HG03354 (cell line): ENCODE data around the gene ZSWIM5.
"Not testable (repeated sequence)": the region's sequence is repeated elsewhere in the genome, so short reads cannot be mapped to it uniquely, and the experiment has no call there.

Experiments used
- ATAC-seq: cut with Tn5 transposase; IDR thresholded peaks from one replicate; pipeline ENCODE4 v1.9.1; 2021; ENCODE audit warnings: mild to moderate bottlenecking; ENCODE audit not compliant: unreplicated experiment, poor library complexity, severe bottlenecking

The ZSWIM5 gene

GRCh38 chr1:45148209-45148825, 58.1 kb downstream of the ZSWIM5 start:
- ATAC-seq = no peak

DNA sequence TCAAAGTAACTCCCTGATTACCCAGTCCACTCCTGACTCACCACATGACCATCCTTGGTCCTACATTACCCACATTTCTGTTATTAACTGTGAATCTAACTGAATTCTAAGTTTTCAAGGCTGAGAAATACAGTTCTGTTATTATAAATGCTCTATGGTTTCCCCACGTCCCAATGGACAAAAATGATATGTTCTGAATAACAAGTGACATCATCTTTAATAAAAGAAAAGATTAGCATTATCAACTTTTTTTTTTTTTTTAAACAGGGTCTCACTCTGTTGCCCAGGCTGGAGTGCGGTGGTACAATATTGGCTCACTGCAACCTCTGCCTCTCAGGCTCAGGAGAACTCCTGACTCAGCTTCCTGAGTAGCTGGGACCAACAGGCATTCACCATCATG, 59.6 kb downstream of the ZSWIM5 start:
- no peak for ATAC-seq

- no peak for ATAC-seq
These were observed 65.0 kb downstream of the ZSWIM5 start for GRCh38 chr1:45141247-45142003.

DNA sequence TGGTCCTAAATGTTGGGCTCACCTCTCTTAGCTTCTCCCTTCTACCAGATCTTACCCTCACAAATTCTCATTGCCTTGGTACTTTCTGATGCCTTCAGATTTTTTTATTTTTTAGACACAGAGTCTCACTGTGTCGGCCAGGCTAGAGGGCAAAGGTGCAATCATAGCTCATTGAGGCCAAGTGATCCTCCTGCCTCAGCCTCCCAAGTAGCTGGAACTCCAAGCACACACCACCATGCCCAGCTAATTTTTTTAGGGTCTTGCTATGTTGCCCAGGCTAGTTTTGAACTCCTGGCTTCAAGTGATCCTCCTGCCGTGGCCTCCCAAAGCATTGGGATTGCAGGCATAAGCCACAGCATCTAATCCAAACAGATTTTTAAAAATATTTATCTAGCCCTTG, 69.4 kb downstream of the ZSWIM5 start:
- ATAC-seq = no peak

GRCh38 chr1:45135316-45135715, 71.1 kb downstream of the ZSWIM5 start:
- no peak for ATAC-seq

GRCh38 chr1:45134461-45134873, 71.9 kb downstream of the ZSWIM5 start:
- ATAC-seq = no peak

DNA sequence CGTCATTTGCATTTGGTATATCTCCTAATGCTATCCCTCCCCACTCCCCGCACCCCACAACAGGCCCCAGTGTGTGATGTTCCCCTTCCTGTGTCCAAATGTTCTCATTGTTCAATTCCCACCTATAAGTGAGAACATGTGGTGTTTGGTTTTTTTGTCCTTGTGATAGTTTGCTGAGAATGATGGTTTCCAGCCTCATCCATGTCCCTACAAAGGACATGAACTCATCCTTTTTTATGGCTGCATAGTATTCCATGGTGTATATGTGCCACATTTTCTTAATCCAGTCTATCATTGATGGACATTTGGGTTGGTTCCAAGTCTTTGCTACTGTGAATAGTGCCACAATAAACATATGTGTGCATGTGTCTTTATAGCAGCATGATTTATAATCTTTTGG, 73.7 kb downstream of the ZSWIM5 start:
- not testable (repeated sequence) for ATAC-seq

DNA sequence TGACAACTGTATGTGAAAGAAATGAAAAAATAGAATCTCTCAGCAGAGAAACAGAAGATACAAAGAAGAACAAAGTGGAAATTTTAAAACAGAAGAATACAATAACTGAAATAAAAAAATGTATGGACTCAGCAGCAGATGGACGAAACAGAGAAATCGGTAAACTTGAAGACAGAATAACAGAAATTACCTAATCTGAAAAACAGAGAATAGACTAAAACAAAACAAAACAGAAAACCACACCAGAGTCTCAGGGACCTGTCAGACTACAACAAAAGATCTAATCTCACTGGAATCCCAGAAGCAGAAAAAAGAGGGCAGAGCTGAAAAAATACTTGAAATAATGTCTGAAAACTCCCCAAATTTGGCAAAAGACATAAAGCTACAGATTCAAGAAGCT, 83.0 kb downstream of the ZSWIM5 start:
- ATAC-seq = no peak

GRCh38 chr1:45122724-45123123, 83.7 kb downstream of the ZSWIM5 start:
- no peak for ATAC-seq

- ATAC-seq = no peak
These were observed 88.6 kb downstream of the ZSWIM5 start for GRCh38 chr1:45117766-45118165.

DNA sequence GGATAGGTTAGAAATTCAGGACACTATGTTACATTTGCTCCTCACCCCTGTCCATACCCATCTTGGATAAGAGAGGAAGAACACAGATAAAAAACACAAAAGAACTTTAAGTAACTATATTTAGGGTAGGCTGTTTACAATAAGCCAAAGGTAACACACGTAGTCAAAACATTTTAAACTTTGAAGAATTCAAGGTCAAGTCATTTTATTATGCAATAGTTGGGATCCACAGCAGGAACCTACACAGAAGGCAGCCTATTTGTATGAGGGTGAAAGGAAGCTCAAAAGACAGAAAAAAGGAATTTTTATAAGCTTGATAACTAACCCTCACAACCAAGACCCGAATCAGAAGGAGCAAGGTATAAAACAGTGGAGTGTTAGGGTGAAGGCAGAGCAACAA, 89.6 kb downstream of the ZSWIM5 start:
- no peak for ATAC-seq

GRCh38 chr1:45116340-45116739, 90.1 kb downstream of the ZSWIM5 start:
- no peak for ATAC-seq

- ATAC-seq = not testable (repeated sequence)
These were observed 91.2 kb downstream of the ZSWIM5 start for GRCh38 chr1:45115198-45115597.

DNA sequence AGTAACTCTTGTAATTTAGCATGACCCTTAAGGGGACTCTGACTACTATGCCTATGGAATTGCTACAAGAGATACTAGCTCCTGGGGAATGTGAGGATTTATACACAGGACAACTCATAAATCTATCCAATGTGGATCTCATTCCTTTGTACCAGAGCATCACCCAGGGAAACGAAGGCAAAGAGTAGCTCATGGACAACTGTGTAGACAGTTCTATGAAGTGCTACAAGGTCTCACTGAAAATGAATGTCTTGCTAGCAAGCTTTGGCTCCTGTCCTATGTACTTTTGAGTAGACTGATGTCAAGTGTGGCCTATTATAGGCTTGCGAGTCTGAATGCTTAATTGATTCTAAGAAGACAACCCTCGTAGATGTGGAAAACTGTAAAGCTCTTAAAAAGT, 93.7 kb downstream of the ZSWIM5 start:
- ATAC-seq = no peak

- no peak for ATAC-seq
These were observed 95.2 kb downstream of the ZSWIM5 start for GRCh38 chr1:45111239-45111638.

DNA sequence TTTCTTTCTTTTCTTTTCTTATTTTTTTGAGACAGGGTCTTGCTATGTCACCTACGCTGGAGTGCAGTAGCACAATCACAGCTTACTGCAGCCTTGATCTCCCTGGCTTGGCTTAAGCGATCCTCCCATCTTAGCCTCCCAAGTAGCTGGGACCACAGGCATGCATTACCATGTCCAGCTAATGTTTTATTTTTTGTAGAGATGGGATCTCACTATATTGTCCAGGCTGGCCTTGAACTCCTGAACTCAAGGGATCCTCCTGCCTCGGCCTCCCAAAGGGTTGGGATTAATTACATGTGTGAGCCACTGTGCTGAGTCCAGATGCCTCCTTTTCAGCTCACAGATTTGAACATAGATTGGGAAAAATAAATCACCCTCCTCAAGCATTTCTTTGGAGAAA, 98.6 kb downstream of the ZSWIM5 start:
- ATAC-seq = no peak

GRCh38 chr1:45106864-45107263, 99.5 kb downstream of the ZSWIM5 start:
- ATAC-seq = not testable (repeated sequence)

GRCh38 chr1:45106156-45106545, 100.3 kb downstream of the ZSWIM5 start:
- not testable (repeated sequence) for ATAC-seq

DNA sequence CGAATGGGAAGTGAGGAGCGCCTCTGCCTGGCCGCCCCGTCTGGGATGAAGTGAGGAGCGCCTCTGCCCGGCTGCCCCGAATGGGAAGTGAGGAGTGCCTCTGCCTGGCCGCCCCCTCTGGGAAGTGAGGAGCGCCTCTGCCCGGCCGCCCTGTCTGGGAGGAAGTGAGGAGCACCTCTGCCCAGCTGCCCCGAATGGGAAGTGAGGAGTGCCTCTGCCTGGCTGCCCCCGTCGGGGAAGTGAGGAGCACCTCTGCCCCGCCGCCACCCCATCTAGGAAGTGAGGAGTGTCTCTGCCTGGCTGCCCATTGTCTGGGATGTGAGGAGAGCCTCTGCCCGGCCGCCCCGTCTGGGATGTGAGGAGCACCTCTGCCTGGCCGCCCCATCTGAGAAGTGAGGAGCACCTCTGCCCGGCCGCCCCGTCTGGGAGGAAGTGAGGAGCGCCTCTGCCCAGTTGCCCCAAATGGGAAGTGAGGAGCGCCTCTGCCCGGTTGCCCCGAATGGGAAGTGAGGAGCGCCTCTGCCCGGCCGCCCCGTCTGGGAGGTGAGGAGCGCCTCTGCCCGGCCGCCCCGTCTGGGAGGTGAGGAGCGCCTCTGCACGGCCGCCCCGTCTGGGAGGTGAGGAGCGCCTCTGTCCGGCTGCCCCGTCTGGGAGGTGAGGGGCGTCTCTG, 100.8 kb downstream of the ZSWIM5 start:
- not testable (repeated sequence) for ATAC-seq

GRCh38 chr1:45103534-45103933, 102.9 kb downstream of the ZSWIM5 start:
- no peak for ATAC-seq

- ATAC-seq = no peak
These were observed 104.5 kb downstream of the ZSWIM5 start for GRCh38 chr1:45101947-45102346.
